ENCODE data around the gene ARMH4. TPM values are rescaled to one million over a fixed set of nuclear protein-coding genes. Genes with fewer than 3 reads are reported as not detected.
"Not testable (repeated sequence)": the region's sequence is repeated elsewhere in the genome, so short reads cannot be mapped to it uniquely, and the experiment has no call there.

The ARMH4 gene
- total and polyA plus RNA-seq, 2 donors = 3.6 to 39.9 TPM

- H3K27ac ChIP-seq (ENCODE audit: low read depth) = no peak overlapping the region
- DNase-seq (ENCODE audit: extremely low spot score) = no peak
- H3K4me3 ChIP-seq (ENCODE audit: low read depth, low read length) = no peak overlapping the region
- WGBS = 77% methylated on average over 1 of the region's 1 CpG
- no peaks in the 10 kb centered on the region for H3K36me3 ChIP-seq (ENCODE audit: insufficient read depth)
- H3K4me1 ChIP-seq (ENCODE audit: insufficient read depth) = no peaks in the 10 kb centered on the region
Observed at GRCh38 chr14:58131386-58131785, 20.6 kb downstream of the ARMH4 start.

GRCh38 chr14:58130116-58130782 is 21.8 kb downstream of the ARMH4 start:
- no peaks in the 10 kb centered on the region for H3K36me3 ChIP-seq (ENCODE audit: insufficient read depth)
- no peak overlapping the region for H3K4me3 ChIP-seq (ENCODE audit: low read depth, low read length)
- 54% methylated on average over 4 of the region's 4 CpGs for WGBS
- no peak overlapping the region for H3K27ac ChIP-seq (ENCODE audit: low read depth)
- no peaks in the 10 kb centered on the region for H3K4me1 ChIP-seq (ENCODE audit: insufficient read depth)
- DNase-seq (ENCODE audit: extremely low spot score) = no peak

GRCh38 chr14:58129208-58129607 is 22.8 kb downstream of the ARMH4 start:
- WGBS = 95% methylated on average over 4 of the region's 4 CpGs
- H3K36me3 ChIP-seq (ENCODE audit: insufficient read depth) = no peaks in the 10 kb centered on the region
- DNase-seq (ENCODE audit: extremely low spot score) = no peak
- H3K4me3 ChIP-seq (ENCODE audit: low read depth, low read length) = no peak overlapping the region
- no peaks in the 10 kb centered on the region for H3K4me1 ChIP-seq (ENCODE audit: insufficient read depth)
- H3K27ac ChIP-seq (ENCODE audit: low read depth) = no peak overlapping the region

- H3K4me3 ChIP-seq (ENCODE audit: low read depth, low read length) = no peak overlapping the region
- H3K27ac ChIP-seq (ENCODE audit: low read depth) = no peak overlapping the region
- H3K4me1 ChIP-seq (ENCODE audit: insufficient read depth) = no peaks in the 10 kb centered on the region
- no peak for DNase-seq (ENCODE audit: extremely low spot score)
- H3K36me3 ChIP-seq (ENCODE audit: insufficient read depth) = no peaks in the 10 kb centered on the region
- WGBS = 91% methylated on average over 2 of the region's 2 CpGs
Observed at GRCh38 chr14:58128416-58128815, 23.6 kb downstream of the ARMH4 start.

- DNase-seq (ENCODE audit: extremely low spot score); H3K4me1 ChIP-seq (ENCODE audit: insufficient read depth); H3K36me3 ChIP-seq (ENCODE audit: insufficient read depth); H3K4me3 ChIP-seq (ENCODE audit: low read depth, low read length); H3K27ac ChIP-seq (ENCODE audit: low read depth): not testable (repeated sequence)
- WGBS = 95% methylated on average over 6 of the region's 6 CpGs
Observed at GRCh38 chr14:58122546-58122945, 29.5 kb downstream of the ARMH4 start.

GRCh38 chr14:58121530-58122186 is 30.4 kb downstream of the ARMH4 start:
- Histone ChIP-seq H3K36me3 (ENCODE audit: insufficient read depth) (no peaks in the 10 kb centered on the region), H3K27ac (ENCODE audit: low read depth) (no peak overlapping the region), H3K4me3 (ENCODE audit: low read depth, low read length) (no peak overlapping the region), H3K4me1 (ENCODE audit: insufficient read depth) (no peaks in the 10 kb centered on the region)
- no peak for DNase-seq (ENCODE audit: extremely low spot score)
- 77% methylated on average over 5 of the region's 5 CpGs for WGBS

- no peak overlapping the region for H3K4me3 ChIP-seq (ENCODE audit: low read depth, low read length)
- no peaks in the 10 kb centered on the region for H3K36me3 ChIP-seq (ENCODE audit: insufficient read depth)
- no peaks in the 10 kb centered on the region for H3K4me1 ChIP-seq (ENCODE audit: insufficient read depth)
- no peak for DNase-seq (ENCODE audit: extremely low spot score)
- WGBS = 48% methylated on average over 3 of the region's 3 CpGs
- H3K27ac ChIP-seq (ENCODE audit: low read depth) = no peak overlapping the region
Observed at GRCh38 chr14:58119381-58119780, 32.6 kb downstream of the ARMH4 start.

- Histone ChIP-seq H3K4me1 (ENCODE audit: insufficient read depth) (no peaks in the 10 kb centered on the region), H3K36me3 (ENCODE audit: insufficient read depth) (no peaks in the 10 kb centered on the region), H3K4me3 (ENCODE audit: low read depth, low read length) (no peak overlapping the region), H3K27ac (ENCODE audit: low read depth) (no peak overlapping the region)
- 74% methylated on average over 5 of the region's 5 CpGs for WGBS
- DNase-seq (ENCODE audit: extremely low spot score) = no peak
Observed at GRCh38 chr14:58118097-58118815, 33.8 kb downstream of the ARMH4 start.

GRCh38 chr14:58109744-58110143 is 42.3 kb downstream of the ARMH4 start:
- Histone ChIP-seq H3K4me1 (ENCODE audit: insufficient read depth) (no peaks in the 10 kb centered on the region), H3K27ac (ENCODE audit: low read depth) (no peak overlapping the region), H3K4me3 (ENCODE audit: low read depth, low read length) (no peak overlapping the region), H3K36me3 (ENCODE audit: insufficient read depth) (no peaks in the 10 kb centered on the region)
- WGBS = 57% methylated on average over 3 of the region's 3 CpGs
- no peak for DNase-seq (ENCODE audit: extremely low spot score)

- H3K27ac ChIP-seq (ENCODE audit: low read depth) = no peak overlapping the region
Observed at GRCh38 chr14:58108717-58109116, 43.3 kb downstream of the ARMH4 start.

GRCh38 chr14:58107947-58108552 is 44.0 kb downstream of the ARMH4 start:
- no peak overlapping the region for H3K27ac ChIP-seq (ENCODE audit: low read depth)
- no peaks in the 10 kb centered on the region for H3K4me1 ChIP-seq (ENCODE audit: insufficient read depth)
- WGBS = 21% methylated on average over 4 of the region's 4 CpGs
- no peak overlapping the region for H3K4me3 ChIP-seq (ENCODE audit: low read depth, low read length)
- no peak for DNase-seq (ENCODE audit: extremely low spot score)
- H3K36me3 ChIP-seq (ENCODE audit: insufficient read depth) = no peaks in the 10 kb centered on the region

More at GRCh38 chr14:58108717-58109116, 43.3 kb downstream of the ARMH4 start:
- Histone ChIP-seq H3K4me1 (ENCODE audit: insufficient read depth) (no peaks in the 10 kb centered on the region), H3K36me3 (ENCODE audit: insufficient read depth) (no peaks in the 10 kb centered on the region), H3K4me3 (ENCODE audit: low read depth, low read length) (no peak overlapping the region)
- DNase-seq (ENCODE audit: extremely low spot score) = no peak
- WGBS = 92% methylated on average over 1 of the region's 1 CpG

- Histone ChIP-seq H3K4me1 (ENCODE audit: insufficient read depth) (no peaks in the 10 kb centered on the region), H3K27ac (ENCODE audit: low read depth) (no peak overlapping the region)
- WGBS = 66% methylated on average over 1 of the region's 1 CpG
Observed at GRCh38 chr14:58107041-58107440, 45.0 kb downstream of the ARMH4 start.

GRCh38 chr14:58106446-58106845 is 45.6 kb downstream of the ARMH4 start:
- H3K4me1 ChIP-seq (ENCODE audit: insufficient read depth) = no peaks in the 10 kb centered on the region
- H3K36me3 ChIP-seq (ENCODE audit: insufficient read depth) = no peaks in the 10 kb centered on the region
- no peak for DNase-seq (ENCODE audit: extremely low spot score)
- WGBS = 42% methylated on average over 4 of the region's 4 CpGs
- no peak overlapping the region for H3K27ac ChIP-seq (ENCODE audit: low read depth)
- no peak overlapping the region for H3K4me3 ChIP-seq (ENCODE audit: low read depth, low read length)

More at GRCh38 chr14:58107041-58107440, 45.0 kb downstream of the ARMH4 start:
- Histone ChIP-seq H3K36me3 (ENCODE audit: insufficient read depth) (no peaks in the 10 kb centered on the region), H3K4me3 (ENCODE audit: low read depth, low read length) (no peak overlapping the region)
- DNase-seq (ENCODE audit: extremely low spot score) = no peak
